ENCODE measurements around the gene R3HDM1.
"Not testable (repeated sequence)": the region's sequence is repeated elsewhere in the genome, so short reads cannot be mapped to it uniquely, and the experiment has no call there.

The R3HDM1 gene

GRCh38 chr2:135641156-135642068, 110.1 kb downstream of the R3HDM1 start:
- DNase-seq (ENCODE audit: low read depth in 3 of 3, low spot score in 1 of 3): no peak

DNA sequence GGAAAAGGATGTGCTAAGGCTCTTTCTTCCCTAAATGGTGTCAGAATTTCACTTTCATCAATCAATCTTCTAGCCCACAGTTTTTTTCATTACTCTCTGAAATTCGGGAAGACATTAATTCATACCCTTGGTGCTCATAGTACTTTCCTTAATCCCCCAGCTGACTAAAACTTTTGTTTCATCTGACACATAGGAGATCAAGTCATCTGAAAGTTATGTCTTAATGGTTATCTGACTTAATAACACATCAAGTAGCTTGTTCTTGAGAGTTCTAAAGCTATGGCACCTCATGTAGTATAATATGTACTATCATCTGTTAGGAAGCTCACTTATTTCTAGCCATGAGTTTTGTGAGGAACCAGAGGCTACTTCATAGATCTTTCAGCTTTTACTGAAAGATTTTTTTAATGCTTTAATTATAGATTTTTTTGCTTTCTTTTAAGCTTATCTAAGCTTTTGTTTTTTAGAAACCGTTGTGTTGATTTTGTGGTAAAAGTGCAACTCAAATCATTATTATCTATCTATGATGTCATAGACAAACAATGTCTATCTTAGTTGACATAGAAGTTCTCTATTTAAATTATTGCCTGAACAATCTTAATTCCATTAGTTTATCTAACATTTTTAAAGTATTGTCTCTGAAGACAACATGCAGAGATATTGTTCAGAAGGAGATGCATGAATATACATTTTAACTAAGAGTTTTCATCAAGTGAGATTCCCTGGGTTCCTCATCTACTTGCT, 116.7 kb downstream of the R3HDM1 start:
- no peak for DNase-seq (ENCODE audit: low read depth in 3 of 3, low spot score in 1 of 3)

DNA sequence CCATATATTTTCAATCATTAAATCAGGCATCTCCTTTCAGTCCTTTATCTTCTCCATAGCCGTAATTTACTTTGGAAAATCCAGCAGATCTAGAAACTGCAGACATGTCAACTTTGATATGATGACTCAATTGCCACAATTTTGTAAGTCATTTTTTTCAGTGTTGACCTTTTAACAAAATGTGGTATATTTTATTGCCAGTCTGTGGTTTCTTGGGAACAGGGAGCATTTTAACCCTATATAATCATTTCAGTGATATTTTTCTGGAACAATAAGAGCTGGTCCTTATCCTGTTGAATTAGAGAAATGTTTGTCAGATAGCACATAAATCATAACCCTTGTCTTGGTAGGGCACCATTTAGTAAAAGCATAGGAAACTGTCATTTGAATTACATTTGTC, 119.4 kb downstream of the R3HDM1 start:
- no peak for DNase-seq (ENCODE audit: low read depth in 3 of 3, low spot score in 1 of 3)

DNA sequence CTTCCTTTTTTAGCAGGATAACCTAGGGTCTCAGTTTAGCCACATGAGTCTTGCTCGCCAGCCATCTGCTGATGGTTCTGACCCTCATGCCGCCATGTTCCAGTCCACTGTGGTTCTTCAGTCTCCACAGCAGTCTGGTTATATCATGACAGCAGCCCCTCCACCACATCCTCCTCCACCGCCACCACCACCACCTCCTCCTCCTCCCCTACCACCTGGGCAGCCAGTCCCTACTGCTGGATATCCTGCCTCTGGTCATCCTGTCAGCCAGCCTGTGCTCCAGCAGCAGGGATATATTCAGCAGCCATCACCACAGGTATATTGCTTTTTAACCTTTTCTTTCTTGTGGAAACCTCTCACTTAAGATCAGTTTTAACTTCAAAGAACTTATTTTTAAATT, 120.4 kb downstream of the R3HDM1 start:
- DNase-seq (ENCODE audit: low read depth in 3 of 3, low spot score in 1 of 3): no peak

DNA sequence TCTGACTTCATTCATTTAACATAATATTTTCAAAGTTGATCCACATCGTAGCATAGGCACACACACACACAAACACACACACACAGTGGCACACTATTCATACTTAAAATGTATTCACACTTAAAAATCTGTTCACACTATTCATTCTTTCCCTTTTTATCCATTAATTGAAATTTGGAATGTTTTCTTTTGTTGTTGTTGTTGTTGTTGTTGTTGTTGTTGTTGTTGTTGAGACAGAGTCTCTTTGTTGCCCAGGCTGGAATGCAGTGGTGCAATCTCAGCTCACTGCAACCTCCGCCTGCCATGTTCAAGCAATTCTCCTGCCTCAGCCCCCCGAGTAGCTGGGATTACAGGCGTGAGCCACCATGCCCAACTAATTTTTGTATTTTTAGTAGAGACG, 123.0 kb downstream of the R3HDM1 start:
- DNase-seq (ENCODE audit: low read depth in 3 of 3, low spot score in 1 of 3): not testable (repeated sequence)

GRCh38 chr2:135657806-135658582, 126.7 kb downstream of the R3HDM1 start:
- peak in 1 of 3 donors; percentile 18 for DNase-seq (ENCODE audit: low read depth in 3 of 3, low spot score in 1 of 3)

GRCh38 chr2:135662088-135662487, 130.8 kb downstream of the R3HDM1 start:
- no peak for DNase-seq (ENCODE audit: low read depth in 3 of 3, low spot score in 1 of 3)

DNA sequence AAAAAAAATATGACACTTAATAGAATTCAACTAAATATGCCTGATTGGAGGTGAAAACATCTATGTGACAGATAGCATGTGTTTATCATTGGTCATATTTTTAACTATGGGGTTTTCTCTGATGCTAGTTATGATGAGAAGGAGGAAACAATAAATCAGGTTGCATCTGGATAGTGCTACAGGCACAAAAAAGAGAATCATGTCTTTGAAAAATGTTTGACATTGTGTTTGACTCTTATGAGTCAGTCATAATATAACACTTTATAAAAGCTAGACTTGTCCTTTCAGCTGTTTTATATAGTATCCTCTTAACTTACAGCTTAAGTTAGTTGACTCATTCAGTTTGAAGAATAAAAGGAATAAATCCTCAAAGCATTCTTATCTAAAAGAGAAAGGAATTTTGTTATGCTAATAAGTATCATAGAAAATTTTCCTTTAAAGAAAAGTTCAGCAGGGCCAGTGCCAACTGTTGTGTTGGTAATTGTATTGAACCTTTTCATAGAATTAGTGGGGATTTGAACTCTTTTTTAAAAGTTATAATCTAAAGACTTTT, 131.9 kb downstream of the R3HDM1 start:
- DNase-seq (ENCODE audit: low read depth in 3 of 3, low spot score in 1 of 3): no peak

GRCh38 chr2:135664623-135665068, 133.4 kb downstream of the R3HDM1 start:
- no peak for DNase-seq (ENCODE audit: low read depth in 3 of 3, low spot score in 1 of 3)

DNA sequence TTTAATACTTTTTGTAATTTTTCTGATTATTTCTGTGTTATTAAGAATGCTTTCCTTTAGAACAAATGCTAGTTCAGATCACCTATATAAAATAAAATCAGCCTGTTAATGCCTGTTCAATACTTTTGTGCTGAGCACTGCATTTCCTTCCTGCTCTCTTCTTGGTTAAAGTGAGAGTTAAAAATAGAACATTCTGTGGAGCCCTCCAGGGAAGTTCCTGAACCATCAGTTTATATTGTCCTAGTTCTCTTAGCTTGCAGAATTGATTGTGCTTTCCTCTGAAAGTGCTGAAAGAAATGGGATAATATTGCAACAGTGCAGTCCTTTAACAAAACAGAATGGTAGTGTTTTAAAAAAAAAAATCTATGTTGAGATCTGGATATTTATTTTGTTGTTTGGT, 135.8 kb downstream of the R3HDM1 start:
- DNase-seq (ENCODE audit: low read depth in 3 of 3, low spot score in 1 of 3): no peak

GRCh38 chr2:135674453-135674852, 143.2 kb downstream of the R3HDM1 start:
- DNase-seq (ENCODE audit: low read depth in 3 of 3, low spot score in 1 of 3): no peak

- no peak for DNase-seq (ENCODE audit: low read depth in 3 of 3, low spot score in 1 of 3)
These were observed 144.7 kb downstream of the R3HDM1 start for GRCh38 chr2:135676031-135676430.

GRCh38 chr2:135679125-135679524, 147.8 kb downstream of the R3HDM1 start:
- no peak for DNase-seq (ENCODE audit: low read depth in 3 of 3, low spot score in 1 of 3)

DNA sequence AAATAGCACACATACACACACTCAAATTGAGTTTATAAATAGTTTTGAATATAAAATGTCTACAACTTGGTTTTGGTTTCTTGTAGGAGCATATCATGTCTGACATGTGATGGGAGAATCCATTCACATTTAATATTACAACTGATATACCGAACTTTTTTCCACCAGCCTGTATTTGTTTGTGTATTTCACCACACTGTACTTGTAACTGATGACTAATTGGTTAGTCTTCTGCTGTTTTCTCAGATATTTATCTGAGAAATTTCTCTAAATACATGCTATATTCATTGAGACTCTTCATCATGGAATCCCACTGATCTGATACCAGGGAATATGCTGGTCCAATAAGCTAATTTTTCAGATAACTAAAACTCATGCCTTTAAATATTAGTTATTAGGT, 154.1 kb downstream of the R3HDM1 start:
- no peak for DNase-seq (ENCODE audit: low read depth in 3 of 3, low spot score in 1 of 3)

DNA sequence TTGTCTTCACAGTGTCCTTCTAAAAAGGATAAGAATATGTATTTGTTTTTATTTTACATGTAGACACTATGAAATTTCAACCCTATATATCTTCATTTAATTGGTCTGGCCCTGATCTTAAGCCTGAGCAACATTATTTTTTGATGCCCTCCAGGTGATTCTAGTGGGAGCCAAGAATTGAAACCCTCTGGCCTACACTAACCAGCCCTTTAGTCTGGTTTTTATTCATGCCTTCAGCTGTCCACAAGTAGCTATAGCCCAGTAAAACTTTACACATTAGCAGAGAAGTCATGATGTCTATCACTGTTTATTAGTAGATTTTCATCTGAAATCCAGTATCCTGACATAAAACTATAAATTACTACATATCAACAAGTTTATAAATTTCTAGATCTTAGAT, 157.7 kb downstream of the R3HDM1 start:
- no peak for DNase-seq (ENCODE audit: low read depth in 3 of 3, low spot score in 1 of 3)

DNA sequence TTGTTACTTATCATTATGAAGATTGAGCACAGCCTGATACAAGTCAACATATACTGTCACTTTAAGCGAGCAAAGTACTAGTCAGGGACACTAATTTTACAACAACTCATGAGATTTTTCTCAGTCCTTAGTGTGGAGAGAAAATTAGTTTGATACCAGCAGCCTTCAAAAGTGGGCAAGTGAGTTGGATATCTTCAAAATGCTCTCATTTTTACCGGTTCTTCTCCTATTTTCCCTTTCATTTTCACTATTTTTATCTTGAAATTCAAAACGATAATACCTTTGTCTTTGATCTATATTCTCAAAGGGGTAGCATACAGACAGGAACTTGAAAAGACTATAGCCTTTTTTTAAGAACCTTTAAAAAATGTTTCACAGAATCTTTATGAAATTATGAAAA, 158.4 kb downstream of the R3HDM1 start:
- no peak for DNase-seq (ENCODE audit: low read depth in 3 of 3, low spot score in 1 of 3)

- DNase-seq (ENCODE audit: low read depth in 3 of 3, low spot score in 1 of 3): no peak
These were observed 163.4 kb downstream of the R3HDM1 start for GRCh38 chr2:135694711-135695110.

DNA sequence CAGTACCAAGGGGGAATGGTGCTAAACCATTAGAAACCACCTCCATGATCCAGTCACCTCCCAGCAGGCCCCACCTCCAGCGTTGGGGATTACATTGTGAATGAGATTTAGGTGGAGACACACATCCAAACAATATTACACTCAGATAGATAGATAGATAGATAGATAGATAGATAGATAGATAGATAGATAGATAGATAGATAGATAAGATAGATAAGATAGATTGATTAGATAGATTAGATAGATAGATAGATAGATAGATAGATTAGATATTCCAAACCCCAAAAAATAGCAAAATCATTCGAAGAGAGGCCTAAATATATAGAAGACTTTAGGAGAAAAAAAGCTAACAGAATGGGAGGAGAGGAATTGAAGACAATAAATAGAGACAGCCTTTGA, 167.6 kb downstream of the R3HDM1 start:
- no peak for DNase-seq (ENCODE audit: low read depth in 3 of 3, low spot score in 1 of 3)

- DNase-seq (ENCODE audit: low read depth in 3 of 3, low spot score in 1 of 3): no peak
These were observed 170.2 kb downstream of the R3HDM1 start for GRCh38 chr2:135701442-135701841.

- no peak for DNase-seq (ENCODE audit: low read depth in 3 of 3, low spot score in 1 of 3)
These were observed 172.0 kb downstream of the R3HDM1 start for GRCh38 chr2:135703300-135703699.

- DNase-seq (ENCODE audit: low read depth in 3 of 3, low spot score in 1 of 3): not testable (repeated sequence)
These were observed 172.8 kb downstream of the R3HDM1 start for GRCh38 chr2:135704075-135704474.
